ENCODE measurements around the gene PON2. TPM values are rescaled to one million over a fixed set of nuclear protein-coding genes. Genes with fewer than 3 reads are reported as not detected.

The PON2 gene
- total and polyA plus RNA-seq, 2 of the 13 experiments (the other 11 are each of a cell fraction or from before 2014, with no cell fraction given) = 202 to 217 TPM

GRCh38 chr7:95435422-95435780 lies 573 bp upstream of the PON2 start (continued):
- TF ChIP-seq, protein P1, sequence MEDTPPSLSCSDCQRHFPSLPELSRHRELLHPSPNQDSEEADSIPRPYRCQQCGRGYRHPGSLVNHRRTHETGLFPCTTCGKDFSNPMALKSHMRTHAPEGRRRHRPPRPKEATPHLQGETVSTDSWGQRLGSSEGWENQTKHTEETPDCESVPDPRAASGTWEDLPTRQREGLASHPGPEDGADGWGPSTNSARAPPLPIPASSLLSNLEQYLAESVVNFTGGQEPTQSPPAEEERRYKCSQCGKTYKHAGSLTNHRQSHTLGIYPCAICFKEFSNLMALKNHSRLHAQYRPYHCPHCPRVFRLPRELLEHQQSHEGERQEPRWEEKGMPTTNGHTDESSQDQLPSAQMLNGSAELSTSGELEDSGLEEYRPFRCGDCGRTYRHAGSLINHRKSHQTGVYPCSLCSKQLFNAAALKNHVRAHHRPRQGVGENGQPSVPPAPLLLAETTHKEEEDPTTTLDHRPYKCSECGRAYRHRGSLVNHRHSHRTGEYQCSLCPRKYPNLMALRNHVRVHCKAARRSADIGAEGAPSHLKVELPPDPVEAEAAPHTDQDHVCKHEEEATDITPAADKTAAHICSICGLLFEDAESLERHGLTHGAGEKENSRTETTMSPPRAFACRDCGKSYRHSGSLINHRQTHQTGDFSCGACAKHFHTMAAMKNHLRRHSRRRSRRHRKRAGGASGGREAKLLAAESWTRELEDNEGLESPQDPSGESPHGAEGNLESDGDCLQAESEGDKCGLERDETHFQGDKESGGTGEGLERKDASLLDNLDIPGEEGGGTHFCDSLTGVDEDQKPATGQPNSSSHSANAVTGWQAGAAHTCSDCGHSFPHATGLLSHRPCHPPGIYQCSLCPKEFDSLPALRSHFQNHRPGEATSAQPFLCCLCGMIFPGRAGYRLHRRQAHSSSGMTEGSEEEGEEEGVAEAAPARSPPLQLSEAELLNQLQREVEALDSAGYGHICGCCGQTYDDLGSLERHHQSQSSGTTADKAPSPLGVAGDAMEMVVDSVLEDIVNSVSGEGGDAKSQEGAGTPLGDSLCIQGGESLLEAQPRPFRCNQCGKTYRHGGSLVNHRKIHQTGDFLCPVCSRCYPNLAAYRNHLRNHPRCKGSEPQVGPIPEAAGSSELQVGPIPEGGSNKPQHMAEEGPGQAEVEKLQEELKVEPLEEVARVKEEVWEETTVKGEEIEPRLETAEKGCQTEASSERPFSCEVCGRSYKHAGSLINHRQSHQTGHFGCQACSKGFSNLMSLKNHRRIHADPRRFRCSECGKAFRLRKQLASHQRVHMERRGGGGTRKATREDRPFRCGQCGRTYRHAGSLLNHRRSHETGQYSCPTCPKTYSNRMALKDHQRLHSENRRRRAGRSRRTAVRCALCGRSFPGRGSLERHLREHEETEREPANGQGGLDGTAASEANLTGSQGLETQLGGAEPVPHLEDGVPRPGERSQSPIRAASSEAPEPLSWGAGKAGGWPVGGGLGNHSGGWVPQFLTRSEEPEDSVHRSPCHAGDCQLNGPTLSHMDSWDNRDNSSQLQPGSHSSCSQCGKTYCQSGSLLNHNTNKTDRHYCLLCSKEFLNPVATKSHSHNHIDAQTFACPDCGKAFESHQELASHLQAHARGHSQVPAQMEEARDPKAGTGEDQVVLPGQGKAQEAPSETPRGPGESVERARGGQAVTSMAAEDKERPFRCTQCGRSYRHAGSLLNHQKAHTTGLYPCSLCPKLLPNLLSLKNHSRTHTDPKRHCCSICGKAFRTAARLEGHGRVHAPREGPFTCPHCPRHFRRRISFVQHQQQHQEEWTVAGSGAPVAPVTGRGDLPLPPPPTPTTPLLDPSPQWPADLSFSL (CRISPR knock-in tag; IDR thresholded peaks at IDR 0.05) = peak; percentile 44; the same call in 1 of the 2 replicates
- TF ChIP-seq KDM3A (CRISPR knock-in tag; IDR thresholded peaks at IDR 0.05; ENCODE audit: low read depth) (no peak), ZC3H4 (CRISPR knock-in tag; IDR thresholded peaks at IDR 0.05; ENCODE audit: borderline replicate concordance) (peak; percentile 83; the same call in 1 of the 2 replicates), SOX6 (IDR thresholded peaks at IDR 0.05) (no peak), SOX6 (CRISPR knock-in tag; IDR thresholded peaks at IDR 0.05) (no peak), ZNF446 (CRISPR knock-in tag; IDR thresholded peaks at IDR 0.05) (no peak), NR2F2 (IDR thresholded peaks at IDR 0.05; ENCODE audit: borderline replicate concordance, low read depth) (no peak), ZSCAN5A (CRISPR knock-in tag; IDR thresholded peaks at IDR 0.05; ENCODE audit: borderline replicate concordance) (0 out of 2 replicates have a peak, but pooled peaks have one; percentile 31), NCOR1 (IDR thresholded peaks at IDR 0.05; ENCODE audit: borderline replicate concordance, low read length) (no peak), ZNF879 (CRISPR knock-in tag; IDR thresholded peaks at IDR 0.05) (no peak), ZNF770 (CRISPR knock-in tag; IDR thresholded peaks at IDR 0.05) (peak; percentile 97), CBFB (CRISPR knock-in tag; IDR thresholded peaks at IDR 0.05) (no peak), ZBTB38 (CRISPR knock-in tag; IDR thresholded peaks at IDR 0.05) (peak; percentile 19; the same call in 1 of the 2 replicates), ZGPAT (CRISPR knock-in tag; IDR thresholded peaks at IDR 0.05) (no peak), CREB3 (CRISPR knock-in tag; IDR thresholded peaks at IDR 0.05) (no peak), ZMYM3 (CRISPR knock-in tag; IDR thresholded peaks at IDR 0.05) (peak; percentile 90)
- TF ChIP-seq, protein P2, sequence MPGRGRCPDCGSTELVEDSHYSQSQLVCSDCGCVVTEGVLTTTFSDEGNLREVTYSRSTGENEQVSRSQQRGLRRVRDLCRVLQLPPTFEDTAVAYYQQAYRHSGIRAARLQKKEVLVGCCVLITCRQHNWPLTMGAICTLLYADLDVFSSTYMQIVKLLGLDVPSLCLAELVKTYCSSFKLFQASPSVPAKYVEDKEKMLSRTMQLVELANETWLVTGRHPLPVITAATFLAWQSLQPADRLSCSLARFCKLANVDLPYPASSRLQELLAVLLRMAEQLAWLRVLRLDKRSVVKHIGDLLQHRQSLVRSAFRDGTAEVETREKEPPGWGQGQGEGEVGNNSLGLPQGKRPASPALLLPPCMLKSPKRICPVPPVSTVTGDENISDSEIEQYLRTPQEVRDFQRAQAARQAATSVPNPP (CRISPR knock-in tag; IDR thresholded peaks at IDR 0.05) = 0 out of 2 replicates have a peak, but pooled peaks have one; percentile 56

All from HepG2 (cell line).